GM10847 (cell line): ENCODE data around the gene AARS2.

Source experiments
- POLR2A ChIP-seq: IDR thresholded peaks from 2 replicates; pipeline ENCODE4 v1.6.1; 2011; ENCODE audit not compliant: insufficient read length; ENCODE audit errors: extremely low read depth

AARS2 gene

GRCh38 chr6:44254191-44255104, 58.7 kb downstream of the AARS2 start:
- no peak for TF ChIP-seq POLR2A

- TF ChIP-seq POLR2A = no peak
These were observed 59.6 kb downstream of the AARS2 start for GRCh38 chr6:44253307-44254101.

GRCh38 chr6:44251576-44252524, 61.3 kb downstream of the AARS2 start:
- no peak for TF ChIP-seq POLR2A

GRCh38 chr6:44250718-44251123, 62.4 kb downstream of the AARS2 start:
- TF ChIP-seq POLR2A = no peak

GRCh38 chr6:44250067-44250717, 63.0 kb downstream of the AARS2 start:
- no peak for TF ChIP-seq POLR2A
